ENCODE measurements around the gene CDC45.
"Not testable (repeated sequence)": the region's sequence is repeated elsewhere in the genome, so short reads cannot be mapped to it uniquely, and the experiment has no call there.

The CDC45 gene

DNA sequence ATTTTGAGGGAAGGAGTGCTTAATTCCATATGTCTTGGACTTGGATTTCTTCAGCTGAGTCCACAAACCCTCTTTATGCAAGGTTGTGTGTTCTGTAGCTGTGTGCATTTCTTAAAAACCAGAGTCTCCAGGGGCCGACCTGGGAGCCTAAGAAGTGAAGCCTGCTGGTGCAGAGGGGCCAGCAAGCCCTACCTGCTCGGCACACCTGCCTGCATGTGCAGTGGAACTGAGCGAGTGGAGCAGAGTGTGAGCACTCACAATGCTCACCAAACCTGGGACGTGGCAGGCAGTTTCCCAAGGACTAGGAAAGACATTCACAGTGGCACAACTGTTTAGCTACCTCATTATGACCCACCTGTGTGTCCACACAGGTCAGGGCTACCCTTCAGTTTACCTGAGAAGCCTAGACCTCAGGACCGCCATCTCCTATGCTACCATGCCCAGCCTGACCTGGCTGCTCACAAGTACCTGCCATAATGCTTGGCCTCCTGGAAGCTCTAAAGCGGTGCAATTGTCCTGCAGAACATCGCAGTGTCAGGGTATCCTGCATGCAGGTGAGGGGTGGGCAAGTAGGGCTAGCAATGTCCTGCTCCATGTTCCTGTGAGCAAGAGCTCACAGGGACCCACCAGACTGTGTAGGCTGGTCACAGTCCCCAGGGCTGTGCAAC, 36.0 kb upstream of the CDC45 start:
- H3K4me3 Mint-ChIP-seq = no peak overlapping the region
- H3K36me3 Mint-ChIP-seq = peaks cover 68% of the 10 kb centered on the region

DNA sequence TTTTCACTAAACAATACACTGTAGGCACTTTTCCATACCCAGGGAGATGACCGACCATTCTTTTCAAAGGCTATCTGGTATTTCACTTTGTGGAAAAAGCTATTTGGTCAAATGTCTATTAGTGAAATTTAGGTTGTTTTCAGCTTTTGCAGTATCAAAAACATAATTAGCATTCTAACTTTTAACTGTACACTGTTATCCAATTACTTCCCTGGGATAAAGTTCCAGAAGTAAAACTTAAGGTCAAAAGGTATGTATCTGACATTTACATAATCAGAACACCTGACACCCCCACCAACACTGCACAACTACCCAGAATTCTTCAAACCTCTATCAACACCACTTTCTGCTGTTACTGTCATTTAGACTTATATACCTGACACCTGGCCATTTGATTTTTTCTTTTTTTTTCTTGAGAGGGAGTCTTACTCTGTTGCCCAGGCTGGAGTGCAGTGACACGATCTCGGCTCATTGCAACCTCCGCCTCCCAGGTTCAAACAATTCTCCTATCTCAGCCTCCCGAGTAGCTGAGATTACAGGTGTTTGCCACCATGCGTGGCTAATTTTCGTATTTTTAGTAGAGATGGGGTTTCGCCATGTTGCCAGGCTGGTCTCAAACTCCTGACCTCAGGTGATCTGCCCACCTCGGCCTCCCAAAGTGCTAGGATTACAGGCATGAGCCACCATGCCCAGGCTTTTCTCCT, 34.3 kb upstream of the CDC45 start:
- H3K4me3 Mint-ChIP-seq; H3K9me3 Mint-ChIP-seq; DNase-seq (ENCODE audit: low spot score in 2 of 2); ATAC-seq: not testable (repeated sequence)
- H3K27ac Mint-ChIP-seq = peak overlapping the region; percentile 20
- H3K4me1 Mint-ChIP-seq = peaks cover 36% of the 10 kb centered on the region
- H3K36me3 Mint-ChIP-seq = peaks cover 63% of the 10 kb centered on the region

More for the DNA sequence above, 36.0 kb upstream of the CDC45 start:
- no peak for ATAC-seq
- no peak for DNase-seq (ENCODE audit: low spot score in 2 of 2)
- Mint-ChIP-seq H3K9me3 (no peaks in the 10 kb centered on the region), H3K27ac (peak overlapping the region; percentile 10), H3K4me1 (peaks cover 35% of the 10 kb centered on the region)

DNA sequence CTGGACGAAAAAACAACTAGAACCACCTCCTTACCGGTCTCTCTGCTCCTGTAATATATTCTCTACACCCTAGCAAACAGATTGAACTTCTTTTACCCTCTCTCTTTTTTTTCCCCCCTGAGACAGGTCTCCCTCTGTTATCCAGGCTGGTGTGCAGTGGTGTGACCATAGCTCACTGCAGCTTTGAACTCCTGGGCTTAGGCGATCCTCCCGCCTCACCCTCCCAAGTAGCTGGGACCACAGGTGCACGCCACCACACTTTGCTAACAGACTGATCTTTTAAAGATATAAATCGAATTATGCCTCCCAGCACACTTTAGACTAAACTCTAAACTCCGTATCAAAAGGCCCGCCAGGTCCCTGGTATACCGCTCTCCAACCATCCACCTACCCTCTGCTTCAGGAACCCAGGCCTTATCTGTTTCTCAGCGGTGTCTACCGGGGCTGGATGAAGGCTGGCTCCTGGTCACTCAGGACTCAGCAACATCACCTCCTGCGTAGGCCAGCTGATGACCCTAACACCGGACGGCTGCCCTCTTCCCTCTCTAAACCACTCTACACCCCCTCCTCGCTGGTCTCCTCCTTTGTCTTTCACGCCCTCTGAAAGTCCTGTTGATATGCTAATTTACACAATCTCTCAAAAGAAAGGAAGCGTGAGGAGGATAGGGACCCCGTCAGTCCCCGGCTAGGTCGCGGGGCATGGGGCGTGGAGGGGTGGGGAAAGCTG, 33.0 kb upstream of the CDC45 start:
- Mint-ChIP-seq H3K27ac (peak overlapping the region; percentile 91), H3K4me3 (peak overlapping the region; percentile 91), H3K4me1 (peaks cover 32% of the 10 kb centered on the region), H3K36me3 (peaks cover 65% of the 10 kb centered on the region), H3K9me3 (no peaks in the 10 kb centered on the region)
- no peak for DNase-seq (ENCODE audit: low spot score in 2 of 2)
- ATAC-seq = no peak

DNA sequence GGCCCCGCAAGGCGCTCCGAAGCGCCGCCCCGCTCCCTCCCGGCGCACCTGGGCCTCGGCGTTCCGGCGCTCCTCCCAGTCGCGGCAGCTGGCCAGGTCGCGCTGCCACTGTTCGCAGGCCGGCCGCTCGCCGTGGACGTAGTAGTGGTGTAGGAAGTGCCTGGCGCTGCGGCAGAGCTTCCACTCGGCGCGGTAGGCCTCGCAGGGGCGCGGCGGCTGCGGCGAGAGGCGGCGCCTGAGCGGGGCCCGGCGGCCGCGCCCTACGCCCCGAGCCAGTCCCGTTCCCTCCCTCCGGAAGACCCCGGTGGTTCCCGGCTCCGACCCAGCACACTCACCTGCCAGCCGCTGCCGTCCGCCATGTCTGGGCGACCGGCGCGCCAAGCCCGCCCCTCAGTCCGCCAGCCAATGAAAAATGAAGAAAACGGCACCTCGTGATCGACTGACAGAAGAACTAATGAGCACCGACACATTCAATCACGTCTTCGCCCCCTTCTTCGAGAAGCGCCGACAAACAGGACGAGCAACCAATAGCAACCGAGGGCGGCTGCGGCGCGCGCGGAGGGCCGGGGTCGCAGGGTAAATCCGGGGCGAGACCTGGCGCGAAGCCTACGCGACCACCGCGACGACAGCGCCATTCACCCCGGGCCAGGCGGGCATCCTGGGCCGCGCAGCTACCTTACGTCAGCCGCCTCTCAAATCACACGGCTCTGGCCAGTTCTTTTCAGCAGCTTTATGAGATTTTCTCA, 32.2 kb upstream of the CDC45 start, which contains the start of gene C22orf39:
TSS of gene C22orf39 (minus strand) at position 382 of the 746 bp plus-strand sequence. CDS start at position 359, 23 bp downstream.
- Mint-ChIP-seq H3K9me3 (no peaks in the 10 kb centered on the region), H3K4me1 (peaks cover 32% of the 10 kb centered on the region), H3K27ac (peak within 1 kb of the TSS; percentile 91), H3K4me3 (peak within 1 kb of the TSS; percentile 91), H3K36me3 (peaks cover 68% of the 10 kb centered on the region)
- peak; percentile 66 to 91 for DNase-seq (ENCODE audit: low spot score in 2 of 2)
- ATAC-seq = peak; percentile 89

DNA sequence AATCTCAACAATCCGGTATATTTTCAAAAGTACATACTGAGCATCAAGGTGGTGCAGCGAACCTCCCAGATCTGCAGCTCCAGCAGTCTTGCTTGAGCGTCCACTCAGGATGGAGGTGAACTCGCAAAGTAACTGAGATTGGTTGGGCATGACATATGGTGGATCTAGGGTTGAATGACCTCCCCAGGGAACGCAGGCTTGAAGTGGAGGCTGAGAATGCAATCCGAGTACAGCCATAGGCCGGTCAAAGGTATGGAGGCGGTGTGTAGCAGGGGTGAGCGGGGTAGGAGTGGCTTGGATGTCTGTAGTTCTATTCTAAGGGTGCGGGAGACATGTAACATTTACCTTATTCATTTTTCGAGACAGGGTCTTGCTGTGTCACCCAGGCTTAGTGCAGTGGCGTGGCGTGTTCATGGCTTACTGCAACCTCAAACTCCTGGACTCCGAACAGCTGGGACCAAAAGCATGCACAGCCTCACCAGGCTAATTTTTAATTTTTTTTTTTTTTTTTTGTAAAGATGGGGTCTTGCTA, 31.6 kb upstream of the CDC45 start:
- H3K4me3 Mint-ChIP-seq = peak overlapping the region; percentile 91
- H3K27ac Mint-ChIP-seq = peak overlapping the region; percentile 91
- H3K4me1 Mint-ChIP-seq = peaks cover 32% of the 10 kb centered on the region
- peak; percentile 28 for ATAC-seq
- no peak for DNase-seq (ENCODE audit: low spot score in 2 of 2)
- no peaks in the 10 kb centered on the region for H3K9me3 Mint-ChIP-seq
- H3K36me3 Mint-ChIP-seq = peaks cover 74% of the 10 kb centered on the region

DNA sequence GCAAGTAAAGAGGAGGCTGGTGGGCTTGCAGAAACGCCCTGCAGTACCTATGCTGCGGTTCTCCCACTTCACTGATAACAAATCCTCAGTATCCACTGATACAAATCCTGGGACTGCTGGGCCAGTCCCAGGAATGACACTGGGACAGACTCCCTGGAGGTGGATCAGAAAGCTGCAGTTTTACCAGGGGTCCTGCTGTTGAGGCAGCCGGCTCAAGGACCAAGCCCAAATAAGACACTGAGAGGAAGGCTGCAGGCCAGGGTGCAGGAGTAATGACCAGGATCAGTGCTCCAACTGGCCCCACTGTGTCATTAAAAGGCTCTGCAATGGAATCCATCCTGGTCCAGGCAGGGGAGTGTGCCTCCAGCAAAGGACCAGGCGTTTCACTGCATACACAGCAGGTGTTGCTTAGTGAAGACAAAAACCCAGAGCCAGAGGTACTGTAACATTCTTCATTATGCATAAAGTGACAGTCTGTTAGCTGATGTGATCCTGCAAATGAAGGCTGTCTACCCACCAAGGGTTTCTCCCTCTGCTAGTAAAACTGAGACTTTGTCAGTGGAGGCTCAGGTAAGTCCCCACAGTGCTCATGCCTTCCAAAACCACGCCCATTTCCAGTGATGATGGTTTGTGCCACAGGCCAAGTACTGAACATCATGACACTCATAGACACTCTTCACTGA, 30.8 kb upstream of the CDC45 start:
- H3K4me1 Mint-ChIP-seq = peaks cover 32% of the 10 kb centered on the region
- no peaks in the 10 kb centered on the region for H3K9me3 Mint-ChIP-seq

DNA sequence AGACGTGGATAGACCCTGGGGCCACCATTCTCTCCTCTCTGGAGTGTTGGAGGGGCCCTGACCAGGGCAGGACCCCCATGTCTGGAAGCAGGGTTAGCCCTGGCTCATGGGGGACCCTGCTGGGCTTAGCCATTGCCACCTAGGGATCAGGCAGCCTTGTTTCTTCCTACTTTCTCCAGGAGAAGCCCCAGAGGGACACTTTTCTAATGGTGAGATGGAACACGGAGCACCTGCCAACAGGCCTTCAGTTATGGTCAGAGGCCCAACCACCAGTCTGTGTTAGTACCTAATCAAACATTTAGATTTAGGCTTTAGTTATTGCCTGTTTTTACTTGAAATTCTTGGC, 30.3 kb upstream of the CDC45 start:
- Mint-ChIP-seq H3K4me3 (peak overlapping the region; percentile 91), H3K9me3 (no peaks in the 10 kb centered on the region), H3K36me3 (peaks cover 82% of the 10 kb centered on the region), H3K4me1 (peaks cover 28% of the 10 kb centered on the region), H3K27ac (peak overlapping the region; percentile 78)
- no peak for ATAC-seq
- DNase-seq (ENCODE audit: low spot score in 2 of 2) = no peak

More for the DNA sequence above, 30.8 kb upstream of the CDC45 start:
- Mint-ChIP-seq H3K36me3 (peaks cover 81% of the 10 kb centered on the region), H3K4me3 (peak overlapping the region; percentile 91), H3K27ac (peak overlapping the region; percentile 91)
- DNase-seq (ENCODE audit: low spot score in 2 of 2) (peak in 1 of 2 donors; percentile 74), ATAC-seq (peak; percentile 82)

DNA sequence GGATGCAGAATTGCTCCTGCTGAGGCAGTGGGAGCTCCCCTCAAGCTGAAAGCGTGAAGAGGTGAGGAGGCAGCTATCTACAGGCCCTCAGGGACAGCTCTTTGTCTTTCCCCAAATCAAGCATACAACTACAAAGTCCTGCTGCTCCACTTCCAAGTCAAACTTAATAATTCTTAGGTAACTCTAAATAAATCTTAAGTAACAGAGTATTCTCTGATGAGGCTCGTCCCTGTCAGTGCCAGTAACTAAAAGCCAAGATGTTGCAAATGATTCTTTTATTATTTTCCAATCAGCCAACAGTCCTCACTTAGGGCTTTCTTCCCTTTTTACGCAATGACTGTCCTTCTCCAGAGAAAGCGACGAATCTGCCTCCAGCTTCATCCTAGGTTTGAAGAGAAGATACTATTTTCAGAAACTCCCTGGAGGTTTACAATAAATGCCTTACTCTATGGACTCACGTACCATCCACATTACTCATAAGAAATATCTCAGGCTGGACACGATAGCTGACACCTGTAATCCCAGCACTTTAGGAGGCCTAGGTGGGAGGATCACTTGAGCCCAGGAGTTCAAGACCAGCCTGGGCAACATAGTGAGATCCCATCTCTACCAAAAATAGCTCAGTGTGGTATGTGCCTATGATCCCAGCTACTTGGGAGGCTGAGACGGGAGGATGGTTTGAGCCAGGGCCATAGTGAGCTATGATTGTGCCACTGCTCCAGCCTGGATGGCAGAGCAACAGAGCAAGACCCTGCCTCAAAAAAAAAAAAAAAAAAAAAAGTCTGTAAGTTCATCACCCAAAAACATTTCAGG, 29.2 kb upstream of the CDC45 start:
- peaks cover 23% of the 10 kb centered on the region for H3K4me1 Mint-ChIP-seq
- no peaks in the 10 kb centered on the region for H3K9me3 Mint-ChIP-seq
- ATAC-seq (no peak), DNase-seq (ENCODE audit: low spot score in 2 of 2) (no peak)
- H3K27ac Mint-ChIP-seq = peak overlapping the region; percentile 32
- H3K4me3 Mint-ChIP-seq = no peak overlapping the region
- peaks cover 84% of the 10 kb centered on the region for H3K36me3 Mint-ChIP-seq

DNA sequence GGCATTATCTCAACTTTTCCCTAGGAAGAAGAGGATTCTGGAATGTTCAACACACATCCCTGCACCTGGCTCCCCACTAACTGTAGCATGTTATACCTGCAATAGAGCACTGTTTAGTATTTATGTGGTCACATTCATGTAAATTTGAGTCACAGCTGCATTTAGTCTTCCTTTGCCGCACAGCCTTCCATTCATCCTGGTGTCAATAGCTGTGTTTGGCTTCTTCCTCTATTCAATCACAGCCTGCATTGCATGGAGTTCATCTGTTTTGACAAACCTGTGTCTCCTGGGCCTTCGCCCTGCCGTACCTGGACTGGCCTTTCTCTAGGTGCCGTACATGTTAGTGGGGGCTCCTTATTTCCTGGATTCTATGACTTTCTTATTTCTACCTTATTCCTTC, 28.1 kb upstream of the CDC45 start:
- DNase-seq (ENCODE audit: low spot score in 2 of 2) = no peak
- ATAC-seq = no peak
- Mint-ChIP-seq H3K27ac (peak overlapping the region; percentile 0), H3K4me3 (no peak overlapping the region), H3K36me3 (peaks cover 85% of the 10 kb centered on the region), H3K4me1 (peaks cover 17% of the 10 kb centered on the region), H3K9me3 (no peaks in the 10 kb centered on the region)

DNA sequence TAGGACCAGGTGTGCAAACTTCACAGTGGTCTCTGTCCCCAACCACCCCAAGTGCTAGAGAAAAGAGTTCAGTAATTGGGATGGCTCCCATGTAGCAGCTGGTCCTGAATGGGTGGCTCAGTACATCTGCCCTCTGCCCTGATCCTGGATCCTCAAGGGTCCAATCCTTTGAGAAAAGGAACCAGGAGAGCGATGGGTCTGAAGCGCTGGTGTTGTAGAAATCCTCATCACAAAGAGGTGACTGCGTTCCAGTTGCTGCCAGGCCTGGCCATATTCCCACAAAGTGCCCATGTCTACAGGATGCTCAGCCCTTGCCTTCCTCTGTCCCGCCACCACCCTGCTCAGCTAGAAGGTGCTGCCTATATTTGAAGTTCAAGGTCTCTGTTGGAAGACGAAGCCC, 26.0 kb upstream of the CDC45 start:
- Mint-ChIP-seq H3K27ac (peak overlapping the region; percentile 88), H3K9me3 (no peaks in the 10 kb centered on the region), H3K4me1 (peaks cover 1% of the 10 kb centered on the region), H3K4me3 (no peak overlapping the region), H3K36me3 (peaks cover 94% of the 10 kb centered on the region)
- DNase-seq (ENCODE audit: low spot score in 2 of 2) = no peak
- no peak for ATAC-seq

DNA sequence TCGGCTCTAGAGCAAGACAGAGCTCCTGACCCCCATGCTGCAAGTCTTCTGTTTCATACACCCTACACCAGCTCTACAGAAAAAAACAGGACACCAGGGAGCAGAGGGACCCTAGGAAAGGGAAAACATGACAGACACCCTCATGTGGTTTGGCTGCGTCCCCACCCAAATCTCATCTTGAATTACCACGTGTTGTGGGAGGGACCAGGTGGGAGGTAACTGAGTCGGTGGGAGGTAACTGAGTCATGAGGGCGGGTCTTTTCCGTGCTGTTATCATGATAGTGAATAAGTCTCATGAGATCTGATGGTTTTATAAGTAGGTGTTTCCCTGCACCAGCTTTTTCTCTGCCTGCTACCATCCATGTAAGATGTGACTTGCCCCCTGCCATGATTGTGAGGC, 25.6 kb upstream of the CDC45 start:
- no peak for ATAC-seq
- no peak for DNase-seq (ENCODE audit: low spot score in 2 of 2)
- Mint-ChIP-seq H3K4me3 (no peak overlapping the region), H3K4me1 (no peaks in the 10 kb centered on the region), H3K27ac (peak overlapping the region; percentile 88), H3K9me3 (no peaks in the 10 kb centered on the region), H3K36me3 (peaks cover 97% of the 10 kb centered on the region)

DNA sequence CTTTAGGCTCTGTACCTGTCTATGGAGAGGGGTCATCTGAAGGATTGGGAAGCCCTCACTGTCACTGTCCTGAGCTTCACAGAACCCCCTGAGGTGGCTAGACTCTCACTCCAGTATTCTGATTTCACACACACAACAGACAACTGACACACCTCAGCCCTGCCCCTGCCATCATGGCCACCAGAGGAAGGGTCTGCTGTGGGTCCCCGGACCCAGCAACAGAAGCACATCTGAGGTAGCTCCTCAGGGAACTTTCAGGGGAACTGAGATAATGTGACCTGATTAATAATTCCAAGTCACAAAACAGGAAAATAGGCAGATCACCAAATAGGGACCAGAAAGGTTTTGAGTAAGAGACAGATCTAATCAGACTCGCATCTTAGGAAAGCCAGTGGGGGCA, 24.7 kb upstream of the CDC45 start:
- H3K4me3 Mint-ChIP-seq = no peak overlapping the region
- H3K4me1 Mint-ChIP-seq = no peaks in the 10 kb centered on the region
- ATAC-seq (no peak), DNase-seq (ENCODE audit: low spot score in 2 of 2) (no peak)
- peaks cover 98% of the 10 kb centered on the region for H3K36me3 Mint-ChIP-seq
- no peaks in the 10 kb centered on the region for H3K9me3 Mint-ChIP-seq
- peak overlapping the region; percentile 88 for H3K27ac Mint-ChIP-seq

DNA sequence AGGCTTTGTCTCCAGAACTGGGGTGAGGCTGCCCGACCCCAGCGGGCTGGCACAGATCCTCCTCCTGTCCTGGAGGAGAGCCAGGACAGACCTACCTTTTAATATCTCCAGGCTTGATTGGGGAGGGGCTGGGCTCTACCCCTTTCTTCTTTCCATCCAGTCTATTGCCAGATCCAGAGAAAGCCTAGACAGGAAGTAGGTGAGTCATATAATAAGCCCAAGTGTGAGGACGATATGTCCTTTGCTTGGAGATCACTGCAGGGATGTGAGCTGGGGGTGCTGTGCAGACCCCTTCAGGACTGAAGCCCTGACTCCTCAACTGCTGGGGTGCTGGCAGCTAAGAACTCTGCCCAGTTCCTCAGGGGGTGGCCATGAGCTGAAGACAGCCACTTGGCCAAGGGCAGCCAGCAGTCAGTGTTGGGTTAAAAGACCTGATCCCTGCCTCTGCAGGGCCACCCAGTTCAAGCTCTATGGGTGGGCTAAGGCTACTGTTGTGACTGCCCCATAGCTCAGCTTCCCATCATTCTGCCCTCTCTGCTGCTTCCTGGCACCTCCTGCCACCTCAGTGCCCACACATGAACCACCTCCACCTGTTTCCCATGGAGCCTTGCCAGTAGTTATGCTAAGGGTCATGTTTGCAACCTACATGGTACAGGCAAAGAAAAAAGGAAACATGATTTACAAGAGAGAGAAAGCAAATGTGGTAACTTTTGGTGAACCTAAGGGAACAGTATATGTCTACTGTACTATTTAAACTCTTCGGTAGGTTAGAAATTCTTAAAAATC, 23.9 kb upstream of the CDC45 start:
- Mint-ChIP-seq H3K4me1 (no peaks in the 10 kb centered on the region), H3K9me3 (no peaks in the 10 kb centered on the region), H3K27ac (peak overlapping the region; percentile 88), H3K36me3 (peaks cover 98% of the 10 kb centered on the region), H3K4me3 (no peak overlapping the region)
- no peak for ATAC-seq
- DNase-seq (ENCODE audit: low spot score in 2 of 2) = no peak
